HepG2 (cell line): ENCODE measurements around the gene STAT6. TPM values are rescaled to one million over a fixed set of nuclear protein-coding genes. Genes with fewer than 3 reads are reported as not detected.

Experiments used
- CBX5 ChIP-seq: sonication (generic); formaldehyde crosslinking; IDR thresholded peaks from 2 replicates; pipeline ENCODE4 v1.4.0; 2020; ENCODE audit warnings: missing genetic modification reagents, borderline replicate concordance
- DNMT3B ChIP-seq: conservative IDR thresholded peaks from 2 replicates; pipeline ENCODE4 v1.6.1; 2016; ENCODE audit warnings: missing biosample characterization, control low read depth
- ELF4 ChIP-seq: sonication (generic); formaldehyde crosslinking; IDR thresholded peaks from 2 replicates; pipeline ENCODE4 v1.5.0; 2020; ENCODE audit warnings: missing genetic modification reagents, mild to moderate bottlenecking, moderate library complexity, borderline replicate concordance
- EZH2 ChIP-seq: conservative IDR thresholded peaks from 2 replicates; pipeline ENCODE4 v1.6.1; 2012; ENCODE audit warnings: mild to moderate bottlenecking, low read depth, low read length, moderate library complexity
- FOSL1 ChIP-seq: sonication (generic); formaldehyde crosslinking; IDR thresholded peaks from 2 replicates; pipeline ENCODE4 v1.9.0; 2021; ENCODE audit warnings: missing genetic modification reagents, borderline replicate concordance
- KDM3A ChIP-seq: IDR thresholded peaks from 2 replicates; pipeline ENCODE4 v1.6.1; 2018; ENCODE audit warnings: low read depth, missing compliant biosample characterization
- KLF13 ChIP-seq: sonication (generic); formaldehyde crosslinking; IDR thresholded peaks from 2 replicates; pipeline ENCODE4 v1.4.0; 2020; ENCODE audit warnings: mild to moderate bottlenecking, missing genetic modification reagents
- LCORL ChIP-seq, 2 experiments: fragments of 450-650 bp in 1 of 2; sonication (generic) in 1 of 2; formaldehyde crosslinking in 1 of 2; IDR thresholded peaks; 2 replicates each; pipeline versions ENCODE4 v1.5.0 to v1.6.1; 2017 to 2020; ENCODE audit warnings: antibody characterized with exemption in 1 of 2, missing genetic modification reagents in 1 of 2
- NFKB2 ChIP-seq: sonication (generic); formaldehyde crosslinking; IDR thresholded peaks from 2 replicates; pipeline ENCODE4 v1.4.0; 2020; ENCODE audit warnings: missing genetic modification reagents, borderline replicate concordance
- NR2F6 ChIP-seq, 2 experiments: IDR thresholded peaks; 2 replicates each; pipeline ENCODE4 v1.6.1; 2016; ENCODE audit warnings: antibody characterized with exemption in 1 of 2, mild to moderate bottlenecking in 1 of 2
- POLR2A ChIP-seq, 2 experiments: IDR thresholded peaks; 2 replicates each; pipeline ENCODE4 v1.6.1; 2011; ENCODE audit warnings: low read depth in 2 of 2, low read length in 2 of 2, mild to moderate bottlenecking in 1 of 2, moderate library complexity in 1 of 2; ENCODE audit not compliant: insufficient read depth in 1 of 2
- RFX5 ChIP-seq: IDR thresholded peaks from 2 replicates; pipeline ENCODE4 v1.6.1; 2011; ENCODE audit warnings: low read depth, low read length, improper control_type of control experiment
- SMARCC2 ChIP-seq: fragments of 450-650 bp; IDR thresholded peaks from 2 replicates; pipeline ENCODE4 v1.6.1; 2017; ENCODE audit warnings: antibody characterized with exemption, mild to moderate bottlenecking
- SNAI1 ChIP-seq: sonication (generic); formaldehyde crosslinking; IDR thresholded peaks from 2 replicates; pipeline ENCODE4 v1.5.0; 2020; ENCODE audit warnings: mild to moderate bottlenecking, missing genetic modification reagents, borderline replicate concordance
- TEAD3 ChIP-seq: optimal IDR thresholded peaks from 2 replicates; pipeline ENCODE3; 2016; ENCODE audit warnings: borderline replicate concordance
- ZFP36L1 ChIP-seq: sonication (generic); formaldehyde crosslinking; IDR thresholded peaks from 2 replicates; pipeline ENCODE4 v1.8.0; 2022; ENCODE audit warnings: mild to moderate bottlenecking, missing genetic modification reagents, moderate library complexity
- ZMAT3 ChIP-seq: sonication (generic); formaldehyde crosslinking; conservative IDR thresholded peaks from 2 replicates; pipeline ENCODE4 v1.7.0; 2021; ENCODE audit warnings: missing genetic modification reagents
- ZNF569 ChIP-seq: sonication (generic); formaldehyde crosslinking; IDR thresholded peaks from 2 replicates; pipeline ENCODE4 v1.5.0; 2020; ENCODE audit warnings: mild to moderate bottlenecking, missing genetic modification reagents, moderate library complexity, borderline replicate concordance
- ZNF83 ChIP-seq: sonication (generic); formaldehyde crosslinking; IDR thresholded peaks from 2 replicates; pipeline ENCODE4 v1.4.0; 2020; ENCODE audit warnings: missing genetic modification reagents, mild to moderate bottlenecking, borderline replicate concordance
- polyA plus RNA-seq, 8 experiments: library from polyadenylated mRNA; depleted of rRNA in 3 of 8; stranded (reverse) in 7 of 8; unstranded in 1 of 8; fragments of >200 nt; fragmentation: Illumina TruSeq in 4 of 8; extraction: Trizol in 4 of 8; gene quantifications; 2 replicates each; pipeline versions ENCODE4 v1.2.1 to v1.2.3, GENCODE V29; 2011 to 2016; ENCODE audit warnings: low read depth in 4 of 8, missing spikeins in 1 of 8, mixed read lengths in 1 of 8; ENCODE audit not compliant: insufficient read depth in 1 of 8
- total RNA-seq, 5 experiments: library from RNA; depleted of rRNA; stranded (reverse); fragments of >200 nt; fragmentation: Illumina TruSeq; extraction: Trizol; gene quantifications; 2 replicates each; pipeline ENCODE4 v1.2.3, GENCODE V29; 2016; ENCODE audit warnings: low read depth in 1 of 5
- TF ChIP-seq, protein P1 (sequence below): sonication (generic); formaldehyde crosslinking; IDR thresholded peaks from 2 replicates; pipeline ENCODE4 v1.8.0; 2022; ENCODE audit warnings: low read depth, missing genetic modification reagents
- TF ChIP-seq, protein P2 (sequence below): sonication (generic); formaldehyde crosslinking; IDR thresholded peaks from 2 replicates; pipeline ENCODE4 v1.5.0; 2020; ENCODE audit warnings: mild to moderate bottlenecking, missing genetic modification reagents, moderate library complexity
- TF ChIP-seq, protein P3 (sequence below): sonication (generic); formaldehyde crosslinking; IDR thresholded peaks from 2 replicates; pipeline ENCODE4 v1.5.0; 2020; ENCODE audit warnings: missing genetic modification reagents
- TF ChIP-seq, protein P4 (sequence below): sonication (generic); formaldehyde crosslinking; IDR thresholded peaks from 2 replicates; pipeline ENCODE4 v1.4.0; 2020; ENCODE audit warnings: missing genetic modification reagents

STAT6 gene
- total and polyA plus RNA-seq, 2 of the 13 experiments (the other 11 are each of a cell fraction or from before 2014, with no cell fraction given): 28.0 to 62.2 TPM

DNA sequence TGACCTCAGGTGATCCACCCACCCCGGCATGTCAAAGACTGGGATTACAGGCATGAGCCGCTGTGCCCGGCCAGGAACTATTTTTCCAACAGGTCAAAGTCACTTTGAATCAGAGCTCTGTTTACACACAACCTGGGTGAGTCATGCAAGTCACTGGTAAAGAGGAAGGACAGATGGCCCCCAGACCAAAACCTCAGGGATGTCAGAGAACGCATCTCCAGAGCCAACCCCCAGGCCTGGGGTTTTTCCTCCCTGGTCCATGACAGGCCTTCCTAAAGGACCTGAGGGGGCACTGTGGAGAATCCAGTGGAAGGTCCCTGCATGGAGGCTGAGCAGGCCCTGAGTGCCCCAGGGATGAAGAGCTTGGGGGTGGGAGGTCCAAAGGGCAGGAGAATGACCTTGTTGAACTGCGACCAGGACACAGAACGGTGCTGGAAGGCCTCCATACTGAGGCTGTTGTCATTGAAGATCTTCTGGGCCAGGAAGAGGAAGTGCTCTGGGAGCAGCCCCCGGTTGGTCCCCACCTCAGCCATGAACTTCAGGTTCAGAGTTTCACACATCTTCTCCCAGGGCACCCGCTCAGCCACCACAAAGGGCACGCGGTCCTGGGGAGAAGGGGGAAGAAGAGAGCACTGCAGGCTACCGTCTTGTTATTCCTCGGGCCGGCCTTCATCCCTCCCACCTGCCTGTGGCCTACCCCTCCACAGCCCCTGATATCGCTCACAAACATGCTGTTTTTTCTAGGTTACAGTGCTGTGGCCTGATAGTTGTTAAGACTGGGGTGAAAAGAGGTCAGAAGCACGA, 9.1 kb downstream of the STAT6 start (continued):
- TF ChIP-seq, protein P1, sequence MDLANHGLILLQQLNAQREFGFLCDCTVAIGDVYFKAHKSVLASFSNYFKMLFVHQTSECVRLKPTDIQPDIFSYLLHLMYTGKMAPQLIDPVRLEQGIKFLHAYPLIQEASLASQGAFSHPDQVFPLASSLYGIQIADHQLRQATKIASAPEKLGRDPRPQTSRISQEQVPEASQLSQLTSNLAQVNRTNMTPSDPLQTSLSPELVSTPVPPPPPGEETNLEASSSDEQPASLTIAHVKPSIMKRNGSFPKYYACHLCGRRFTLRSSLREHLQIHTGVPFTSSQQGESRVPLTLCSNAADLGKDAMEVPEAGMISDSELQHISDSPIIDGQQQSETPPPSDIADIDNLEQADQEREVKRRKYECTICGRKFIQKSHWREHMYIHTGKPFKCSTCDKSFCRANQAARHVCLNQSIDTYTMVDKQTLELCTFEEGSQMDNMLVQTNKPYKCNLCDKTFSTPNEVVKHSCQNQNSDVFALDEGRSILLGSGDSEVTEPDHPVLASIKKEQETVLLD: no peak
- TF ChIP-seq POLR2A (IDR thresholded peaks at IDR 0.05; ENCODE audit: insufficient read depth in 1 of 2, low read depth in 2 of 2, low read length in 2 of 2) (peak; percentile 53 to 71; a peak in 3 of 4 replicates), ZNF83 (CRISPR knock-in tag) (no peak), KDM3A (CRISPR knock-in tag) (0 out of 2 replicates have a peak, but pooled peaks have one; percentile 9), TEAD3 (peak; percentile 65), SMARCC2 (peak; percentile 33; the same call in 1 of the 2 replicates), SNAI1 (CRISPR knock-in tag) (0 out of 2 replicates have a peak, but pooled peaks have one; percentile 43), ZMAT3 (CRISPR knock-in tag) (peak; percentile 43; the same call in 1 of the 2 replicates), RFX5 (no peak), ZFP36L1 (CRISPR knock-in tag) (peak; percentile 16; the same call in 1 of the 2 replicates), ELF4 (CRISPR knock-in tag) (0 out of 2 replicates have a peak, but pooled peaks have one; percentile 23), NR2F6 (IDR thresholded peaks at IDR 0.05) (peak; percentile 74), NR2F6 (CRISPR knock-in tag; IDR thresholded peaks at IDR 0.05) (peak; percentile 72), KLF13 (CRISPR knock-in tag) (no peak), DNMT3B (CRISPR knock-in tag) (0 out of 2 replicates have a peak, but pooled peaks have one; percentile 26), NFKB2 (CRISPR knock-in tag) (peak; percentile 56; the same call in 1 of the 2 replicates), FOSL1 (CRISPR knock-in tag) (peak; percentile 96), ZNF569 (peak; percentile 55; the same call in 1 of the 2 replicates), CBX5 (CRISPR knock-in tag) (peak; percentile 40; the same call in 1 of the 2 replicates), LCORL (IDR thresholded peaks at IDR 0.05) (no peak), LCORL (CRISPR knock-in tag; IDR thresholded peaks at IDR 0.05) (peak; percentile 98), EZH2 (no peak)
- TF ChIP-seq, protein P2, sequence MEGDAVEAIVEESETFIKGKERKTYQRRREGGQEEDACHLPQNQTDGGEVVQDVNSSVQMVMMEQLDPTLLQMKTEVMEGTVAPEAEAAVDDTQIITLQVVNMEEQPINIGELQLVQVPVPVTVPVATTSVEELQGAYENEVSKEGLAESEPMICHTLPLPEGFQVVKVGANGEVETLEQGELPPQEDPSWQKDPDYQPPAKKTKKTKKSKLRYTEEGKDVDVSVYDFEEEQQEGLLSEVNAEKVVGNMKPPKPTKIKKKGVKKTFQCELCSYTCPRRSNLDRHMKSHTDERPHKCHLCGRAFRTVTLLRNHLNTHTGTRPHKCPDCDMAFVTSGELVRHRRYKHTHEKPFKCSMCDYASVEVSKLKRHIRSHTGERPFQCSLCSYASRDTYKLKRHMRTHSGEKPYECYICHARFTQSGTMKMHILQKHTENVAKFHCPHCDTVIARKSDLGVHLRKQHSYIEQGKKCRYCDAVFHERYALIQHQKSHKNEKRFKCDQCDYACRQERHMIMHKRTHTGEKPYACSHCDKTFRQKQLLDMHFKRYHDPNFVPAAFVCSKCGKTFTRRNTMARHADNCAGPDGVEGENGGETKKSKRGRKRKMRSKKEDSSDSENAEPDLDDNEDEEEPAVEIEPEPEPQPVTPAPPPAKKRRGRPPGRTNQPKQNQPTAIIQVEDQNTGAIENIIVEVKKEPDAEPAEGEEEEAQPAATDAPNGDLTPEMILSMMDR (CRISPR knock-in tag): peak; percentile 58
- TF ChIP-seq, protein P3, sequence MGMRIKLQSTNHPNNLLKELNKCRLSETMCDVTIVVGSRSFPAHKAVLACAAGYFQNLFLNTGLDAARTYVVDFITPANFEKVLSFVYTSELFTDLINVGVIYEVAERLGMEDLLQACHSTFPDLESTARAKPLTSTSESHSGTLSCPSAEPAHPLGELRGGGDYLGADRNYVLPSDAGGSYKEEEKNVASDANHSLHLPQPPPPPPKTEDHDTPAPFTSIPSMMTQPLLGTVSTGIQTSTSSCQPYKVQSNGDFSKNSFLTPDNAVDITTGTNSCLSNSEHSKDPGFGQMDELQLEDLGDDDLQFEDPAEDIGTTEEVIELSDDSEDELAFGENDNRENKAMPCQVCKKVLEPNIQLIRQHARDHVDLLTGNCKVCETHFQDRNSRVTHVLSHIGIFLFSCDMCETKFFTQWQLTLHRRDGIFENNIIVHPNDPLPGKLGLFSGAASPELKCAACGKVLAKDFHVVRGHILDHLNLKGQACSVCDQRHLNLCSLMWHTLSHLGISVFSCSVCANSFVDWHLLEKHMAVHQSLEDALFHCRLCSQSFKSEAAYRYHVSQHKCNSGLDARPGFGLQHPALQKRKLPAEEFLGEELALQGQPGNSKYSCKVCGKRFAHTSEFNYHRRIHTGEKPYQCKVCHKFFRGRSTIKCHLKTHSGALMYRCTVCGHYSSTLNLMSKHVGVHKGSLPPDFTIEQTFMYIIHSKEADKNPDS: no peak
- TF ChIP-seq, protein P4, sequence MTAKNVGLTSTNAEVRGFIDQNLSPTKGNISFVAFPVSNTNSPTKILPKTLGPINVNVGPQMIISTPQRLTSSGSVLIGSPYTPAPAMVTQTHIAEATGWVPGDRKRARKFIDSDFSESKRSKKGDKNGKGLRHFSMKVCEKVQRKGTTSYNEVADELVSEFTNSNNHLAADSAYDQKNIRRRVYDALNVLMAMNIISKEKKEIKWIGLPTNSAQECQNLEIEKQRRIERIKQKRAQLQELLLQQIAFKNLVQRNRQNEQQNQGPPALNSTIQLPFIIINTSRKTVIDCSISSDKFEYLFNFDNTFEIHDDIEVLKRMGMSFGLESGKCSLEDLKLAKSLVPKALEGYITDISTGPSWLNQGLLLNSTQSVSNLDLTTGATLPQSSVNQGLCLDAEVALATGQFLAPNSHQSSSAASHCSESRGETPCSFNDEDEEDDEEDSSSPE (CRISPR knock-in tag): peak; percentile 8; the same call in 1 of the 2 replicates
